Fibroblast of pulmonary artery (primary cell): ENCODE measurements around the gene CYFIP1.

Source experiments
- DNase-seq: peaks from one replicate; pipeline ENCODE4 v3.0.0-alpha.2; 2010; ENCODE audit warnings: low read depth
- H3K4me3 ChIP-seq: replicated peaks from 2 replicates; pipeline ENCODE4 v1.5.1; 2011; ENCODE audit warnings: low read depth, mild to moderate bottlenecking, control low read depth, low read length, moderate library complexity
- CTCF ChIP-seq: IDR thresholded peaks from 2 replicates; pipeline ENCODE4 v1.5.1; 2011; ENCODE audit warnings: mild to moderate bottlenecking, control low read depth, low read length, inconsistent platforms; ENCODE audit errors: missing control alignments

The CYFIP1 gene

GRCh38 chr15:22903961-22904534 lies 76.1 kb downstream of the CYFIP1 start:
- H3K4me3 ChIP-seq: no peak overlapping the region
- TF ChIP-seq CTCF: no peak
- no peak for DNase-seq

- H3K4me3 ChIP-seq: no peak overlapping the region
- DNase-seq: no peak
- no peak for TF ChIP-seq CTCF
Observed at GRCh38 chr15:22903427-22903826, 76.7 kb downstream of the CYFIP1 start.

GRCh38 chr15:22902981-22903380 lies 77.2 kb downstream of the CYFIP1 start:
- no peak overlapping the region for H3K4me3 ChIP-seq
- no peak for DNase-seq
- TF ChIP-seq CTCF: no peak

- no peak overlapping the region for H3K4me3 ChIP-seq
- DNase-seq: no peak
- TF ChIP-seq CTCF: no peak
Observed at GRCh38 chr15:22902578-22902977, 77.6 kb downstream of the CYFIP1 start.

- no peak overlapping the region for H3K4me3 ChIP-seq
- TF ChIP-seq CTCF: no peak
- no peak for DNase-seq
Observed at GRCh38 chr15:22902046-22902445, 78.1 kb downstream of the CYFIP1 start.

GRCh38 chr15:22895465-22896190 lies 84.5 kb downstream of the CYFIP1 start:
- DNase-seq: peak; percentile 10

More at GRCh38 chr15:22895465-22896190, 84.5 kb downstream of the CYFIP1 start:
- H3K4me3 ChIP-seq: no peak overlapping the region
- TF ChIP-seq CTCF: no peak
